ENCODE measurements around the gene YIF1A.

GRCh38 chr11:66264383-66264782, 24.6 kb downstream of the YIF1A start:
- TF ChIP-seq CTCF (IDR thresholded peaks at IDR 0.05) (no peak), EP300 (IDR thresholded peaks at IDR 0.05) (no peak), POLR2A (IDR thresholded peaks at IDR 0.05; ENCODE audit: low read depth) (no peak), POLR2AphosphoS5 (IDR thresholded peaks at IDR 0.05) (no peak)

Data from esophagus muscularis mucosa (tissue), 4 donors.